DOHH2 (cell line): ENCODE results near the gene GRAMD2B.

ENCODE experiments used
- CTCF ChIP-seq: fragments of 200-600 bp; sonication (generic); IDR thresholded peaks from one replicate; pipeline ENCODE4 v1.5.1; 2014; ENCODE audit warnings: antibody characterized with exemption, mild to moderate bottlenecking, low read depth, low read length; ENCODE audit not compliant: poor library complexity, severe bottlenecking
- EZH2phosphoT487 ChIP-seq: fragments of 200-600 bp; sonication (generic); IDR thresholded peaks from 2 replicates; pipeline ENCODE4 v1.6.1; 2017; ENCODE audit warnings: borderline replicate concordance, mild to moderate bottlenecking, antibody characterized with exemption, low read length, moderate library complexity, mixed read lengths

- no peak for TF ChIP-seq CTCF
- no peak for TF ChIP-seq EZH2phosphoT487
Observed at GRCh38 chr5:126543009-126543408, 119.8 kb downstream of the GRAMD2B start.
